OCI-LY1 (cell line): ENCODE data around the gene ABHD6.

ENCODE experiments used
- CTCF ChIP-seq: fragments of 200-600 bp; sonication (generic), shearing (Covaris generic); IDR thresholded peaks from 2 replicates; pipeline ENCODE4 v1.5.1; 2017; ENCODE audit warnings: mild to moderate bottlenecking, antibody characterized with exemption, low read length, moderate library complexity, mixed read lengths
- EZH2 ChIP-seq: fragments of 200-600 bp; sonication (generic), shearing (Covaris generic); IDR thresholded peaks from 2 replicates; pipeline ENCODE4 v1.8.0; 2017; ENCODE audit warnings: borderline replicate concordance, mixed run types, mild to moderate bottlenecking, antibody characterized with exemption, low read length, moderate library complexity, mixed read lengths

- TF ChIP-seq CTCF: no peak
- TF ChIP-seq EZH2: no peak
Measured at GRCh38 chr3:58261954-58262666, 24.5 kb downstream of the ABHD6 start.
